Spleen (tissue), 11 donors: Measurements from ENCODE around the gene RXRB. TPM values are rescaled to one million over a fixed set of nuclear protein-coding genes. Genes with fewer than 3 reads are reported as not detected.

Source experiments
- DNase-seq: peaks from one replicate; pipeline ENCODE4 v3.0.0-alpha.2; 2020
- H3K27ac ChIP-seq, 8 donors: fragments of 200-600 bp; sonication (generic) in 7 of 8; 1 replicate in 4 of 8; 2 replicates in 4 of 8; pipeline versions ENCODE4 v1.5.0 to v1.8.0; 2016 to 2021; ENCODE audit warnings: inconsistent platforms in 4 of 8, mild to moderate bottlenecking in 4 of 8, moderate library complexity in 1 of 8
- H3K27me3 ChIP-seq, 7 donors: fragments of 200-600 bp; sonication (generic) in 6 of 7; replicated peaks in 1 of 7; 1 replicate in 4 of 7; 2 replicates in 3 of 7; pipeline versions ENCODE4 v1.5.0 to v1.8.0; 2016 to 2021; ENCODE audit warnings: inconsistent platforms in 3 of 7, mild to moderate bottlenecking in 1 of 7
- H3K36me3 ChIP-seq, 6 donors: fragments of 200-600 bp; sonication (generic) in 5 of 6; 1 replicate in 4 of 6; 2 replicates in 2 of 6; pipeline versions ENCODE4 v1.5.0 to v1.8.0; 2016 to 2021; ENCODE audit warnings: inconsistent platforms in 2 of 6
- H3K4me1 ChIP-seq, 6 donors: fragments of 200-600 bp; sonication (generic) in 5 of 6; 1 replicate in 3 of 6; 2 replicates in 3 of 6; pipeline versions ENCODE4 v1.5.0 to v1.8.0; 2016 to 2021; ENCODE audit warnings: inconsistent platforms in 3 of 6
- H3K4me3 ChIP-seq, 8 donors: fragments of 200-600 bp; sonication (generic) in 7 of 8; 1 replicate in 4 of 8; 2 replicates in 4 of 8; pipeline versions ENCODE4 v1.5.0 to v1.8.0; 2016 to 2021; ENCODE audit warnings: inconsistent platforms in 4 of 8, mild to moderate bottlenecking in 4 of 8, moderate library complexity in 2 of 8
- H3K9me3 ChIP-seq, 8 donors: fragments of 200-600 bp; sonication (generic) in 7 of 8; 1 replicate in 4 of 8; 2 replicates in 4 of 8; pipeline versions ENCODE4 v1.5.0 to v1.8.0; 2016 to 2021; ENCODE audit warnings: inconsistent platforms in 4 of 8
- POLR2A ChIP-seq, 3 donors: fragments of 450-650 bp; IDR thresholded peaks; one replicate each; pipeline ENCODE4 v1.5.1; 2017; ENCODE audit warnings: antibody characterized with exemption in 3 of 3, mild to moderate bottlenecking in 1 of 3
- POLR2AphosphoS5 ChIP-seq, 3 donors: sonication (generic); formaldehyde crosslinking; IDR thresholded peaks; one replicate each; pipeline ENCODE4 v1.5.1; 2017; ENCODE audit warnings: antibody characterized with exemption in 3 of 3
- WGBS, 5 donors: extraction: QIAGEN DNeasy Blood & Tissue Kit in 3 of 5; methylation state at CpG; one replicate each; pipeline versions ENCODE4 v1.1.5 to v1.1.7; 2013 to 2018; 5-methylcytosine and 5-hydroxymethylcytosine counted together
- intact Hi-C: fragments of 100-400 bp; cut with DNase I; formaldehyde crosslinking; loops from one replicate; pipeline ENCODE4 v1.15.0; 2023; ENCODE audit warnings: low total_unique reads
- polyA plus RNA-seq, 3 donors: library from polyadenylated mRNA; stranded (reverse); fragments of 200-250 nt; gene quantifications; one replicate each; pipeline ENCODE4 v1.2.1, GENCODE V29; 2013
- total RNA-seq, 7 donors: library from RNA; depleted of rRNA in 3 of 7; stranded (reverse); fragments of >200 nt in 3 of 7; fragmentation: NEBNext Ultra II Directional in 4 of 7; extraction: Animal tissue kit (Norgen Biotek cat#: 25700) in 4 of 7; gene quantifications; one replicate each; pipeline versions ENCODE4 v1.1.0 to v1.2.1, GENCODE V29; 2016 to 2021
- TF ChIP-seq, protein P1 (sequence below), 11 experiments: fragments of 200-600 bp in 7 of 11; fragments of 450-650 bp in 4 of 11; sonication (generic) in 4 of 11; IDR thresholded peaks in 8 of 11; conservative IDR thresholded peaks in 3 of 11; 1 replicate in 7 of 11; 2 replicates in 4 of 11; pipeline versions ENCODE4 v1.4.0 to v1.8.0; 2016 to 2021; ENCODE audit warnings: antibody characterized with exemption in 11 of 11, inconsistent platforms in 4 of 11, mild to moderate bottlenecking in 1 of 11
- donor health status: healthy with polysubstance abuse.
- donor health status: DM: no; HTN: no; CAD: no; lungs with moderate emphysema.
- donor health status: DM: no; HTN: no; CAD: no.
- donor health status: Bipolar disorder and iron deficiency.
- donor health status: healthy.
- donor health status: DM: no; HTN: no; CAD: no.
- donor health status: DM: yes; HTN: yes; CAD: no.

Gene RXRB
- total and polyA plus RNA-seq, 10 donors = 29.1 to 72.4 (median 53.6) TPM

DNA sequence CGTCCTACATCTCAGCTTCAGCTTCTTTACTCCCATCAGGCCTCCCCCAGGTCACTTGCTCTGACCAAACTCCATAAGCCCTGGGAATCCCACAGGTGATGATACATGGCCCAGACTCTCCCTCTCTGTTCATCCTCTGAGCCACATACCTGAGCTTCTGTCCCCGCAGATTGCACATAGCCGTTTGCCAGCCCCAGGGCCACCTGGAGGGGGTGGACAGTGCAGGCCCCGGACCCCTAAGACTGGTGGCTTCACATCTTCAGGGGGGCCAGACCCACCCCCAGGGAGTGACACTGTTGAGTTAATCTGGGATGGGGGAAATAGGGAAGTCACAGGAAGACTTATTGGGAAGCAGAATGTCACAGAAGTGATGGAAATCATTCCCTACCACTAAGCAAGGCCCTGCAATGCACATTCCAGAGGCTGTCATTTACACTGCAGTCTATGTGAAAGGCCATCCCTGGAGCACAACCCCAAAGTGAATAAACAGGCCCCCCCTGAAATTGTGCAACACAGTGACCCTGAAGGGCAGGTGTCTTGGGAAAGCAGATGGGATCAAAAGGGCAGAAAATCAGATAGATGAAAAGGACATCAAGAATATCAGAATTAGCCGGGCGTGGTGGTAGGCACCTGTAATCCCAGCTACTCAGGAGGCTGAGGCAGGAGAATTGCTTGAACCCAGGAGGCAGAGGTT, 2.2 kb downstream of the RXRB start:
- intact Hi-C loops = no loop called here
- TF ChIP-seq POLR2AphosphoS5 (IDR thresholded peaks at IDR 0.05) = no peak
- TF ChIP-seq, protein P1, sequence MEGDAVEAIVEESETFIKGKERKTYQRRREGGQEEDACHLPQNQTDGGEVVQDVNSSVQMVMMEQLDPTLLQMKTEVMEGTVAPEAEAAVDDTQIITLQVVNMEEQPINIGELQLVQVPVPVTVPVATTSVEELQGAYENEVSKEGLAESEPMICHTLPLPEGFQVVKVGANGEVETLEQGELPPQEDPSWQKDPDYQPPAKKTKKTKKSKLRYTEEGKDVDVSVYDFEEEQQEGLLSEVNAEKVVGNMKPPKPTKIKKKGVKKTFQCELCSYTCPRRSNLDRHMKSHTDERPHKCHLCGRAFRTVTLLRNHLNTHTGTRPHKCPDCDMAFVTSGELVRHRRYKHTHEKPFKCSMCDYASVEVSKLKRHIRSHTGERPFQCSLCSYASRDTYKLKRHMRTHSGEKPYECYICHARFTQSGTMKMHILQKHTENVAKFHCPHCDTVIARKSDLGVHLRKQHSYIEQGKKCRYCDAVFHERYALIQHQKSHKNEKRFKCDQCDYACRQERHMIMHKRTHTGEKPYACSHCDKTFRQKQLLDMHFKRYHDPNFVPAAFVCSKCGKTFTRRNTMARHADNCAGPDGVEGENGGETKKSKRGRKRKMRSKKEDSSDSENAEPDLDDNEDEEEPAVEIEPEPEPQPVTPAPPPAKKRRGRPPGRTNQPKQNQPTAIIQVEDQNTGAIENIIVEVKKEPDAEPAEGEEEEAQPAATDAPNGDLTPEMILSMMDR (IDR thresholded peaks at IDR 0.05 in 8 of 11, conservative IDR thresholded peaks at IDR 0.05 in 3 of 11) = no peak
- Histone ChIP-seq H3K27me3 (peaks cover 0 to 3% (median 0%) of the 10 kb centered on the region in 7 donors), H3K27ac (peak overlapping the region in 1 of 8 donors; percentile 39), H3K36me3 (peaks cover 0 to 68% (median 49%) of the 10 kb centered on the region in 6 donors), H3K4me3 (peak overlapping the region in 1 of 8 donors; percentile 20), H3K9me3 (no peaks in the 10 kb centered on the region), H3K4me1 (peaks cover 22 to 76% (median 55%) of the 10 kb centered on the region in 6 donors)
- 78 to 85% (median 82%) methylated on average over 6 of the region's 6 CpGs for WGBS, 5 donors
- DNase-seq = peak; percentile 72

DNA sequence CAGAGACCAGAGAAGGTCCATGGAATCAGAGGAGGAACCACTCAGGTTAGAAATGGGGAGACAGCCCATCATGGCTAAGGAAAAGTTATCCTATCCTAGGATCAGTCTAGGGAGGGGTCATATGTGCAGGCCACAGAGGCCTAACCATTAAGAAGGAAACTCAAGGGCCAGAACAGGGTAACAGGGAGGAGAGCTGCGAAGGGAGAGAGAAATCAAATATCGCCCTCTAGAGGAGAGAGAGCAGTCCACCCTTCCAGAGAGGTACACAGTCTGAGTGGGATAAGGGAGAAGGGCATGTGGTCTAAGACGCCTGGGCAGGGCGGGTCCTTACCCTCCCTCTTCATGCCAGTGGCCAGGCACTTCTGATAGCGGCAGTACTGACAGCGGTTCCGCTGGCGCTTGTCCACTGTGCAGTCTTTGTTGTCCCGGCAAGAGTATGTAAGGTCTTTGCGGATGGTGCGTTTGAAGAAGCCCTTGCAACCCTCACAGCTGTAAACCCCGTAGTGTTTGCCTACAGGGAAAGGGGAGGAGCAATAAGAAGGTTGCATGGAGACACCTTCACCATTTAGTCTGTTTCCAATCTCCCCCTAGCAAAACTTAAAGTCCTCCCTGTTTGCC, 2.9 kb downstream of the RXRB start:
- peaks cover 0 to 11% (median under 1%) of the 10 kb centered on the region in 7 donors for H3K27me3 ChIP-seq
- intact Hi-C loops = no loop called here
- peak overlapping the region in 1 of 8 donors; percentile 20 for H3K4me3 ChIP-seq
- H3K36me3 ChIP-seq = peaks cover 0 to 60% (median 42%) of the 10 kb centered on the region in 6 donors
- peak overlapping the region in 1 of 8 donors; percentile 10 for H3K27ac ChIP-seq
- DNase-seq = peak; percentile 75
- 47 to 60% (median 57%) methylated on average over 12 of the region's 12 CpGs for WGBS, 5 donors
- TF ChIP-seq, protein P1 (IDR thresholded peaks at IDR 0.05 in 8 of 11, conservative IDR thresholded peaks at IDR 0.05 in 3 of 11) = peak; percentile 13 to 79 (median 69)
- TF ChIP-seq POLR2AphosphoS5 (IDR thresholded peaks at IDR 0.05) (no peak), POLR2A (IDR thresholded peaks at IDR 0.05) (no peak)
- no peaks in the 10 kb centered on the region for H3K9me3 ChIP-seq
- H3K4me1 ChIP-seq = peaks cover 22 to 76% (median 55%) of the 10 kb centered on the region in 6 donors

DNA sequence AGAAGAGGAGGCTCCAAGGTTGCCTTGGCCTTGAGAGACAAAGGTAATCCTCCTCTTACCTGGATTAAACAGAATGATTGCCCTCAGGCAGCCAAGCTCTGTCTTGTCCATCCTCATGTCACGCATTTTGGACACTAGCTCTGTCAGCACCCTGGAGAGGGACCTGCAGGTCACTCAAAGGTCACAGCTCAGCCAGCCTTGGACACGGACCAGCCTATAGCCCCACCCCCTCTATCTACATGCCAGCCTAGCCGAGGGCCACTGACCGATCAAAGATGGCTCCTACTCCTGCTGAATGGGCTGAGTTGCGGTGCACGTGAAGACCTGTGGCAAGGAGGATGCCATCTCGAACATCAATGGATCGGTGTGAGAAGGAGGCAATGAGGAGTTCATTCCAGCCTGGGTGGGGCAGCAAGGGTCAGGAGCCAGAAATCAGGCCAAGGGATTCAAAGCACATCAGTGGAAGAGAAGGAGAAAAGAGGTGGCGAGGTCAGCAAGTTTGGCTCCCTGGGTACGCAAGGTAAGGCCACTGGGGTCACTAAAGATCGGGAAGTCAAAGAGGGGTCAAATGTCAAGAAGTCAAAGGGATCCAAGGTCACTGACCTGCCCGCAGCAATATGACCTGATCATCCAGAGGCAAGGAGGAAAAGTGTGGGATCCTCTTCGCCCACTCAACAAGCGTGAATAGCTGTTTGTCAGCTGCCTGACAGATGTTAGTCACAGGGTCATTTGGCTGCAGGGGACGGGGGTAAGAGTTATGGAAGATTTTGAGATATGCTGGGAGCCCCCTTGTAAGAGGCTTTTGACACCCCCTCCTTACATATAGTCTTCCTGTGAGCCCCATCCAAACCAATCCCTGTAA, 4.9 kb downstream of the RXRB start:
- Histone ChIP-seq H3K4me3 (no peak overlapping the region), H3K4me1 (peaks cover 14 to 69% (median 48%) of the 10 kb centered on the region in 6 donors), H3K27ac (no peak overlapping the region), H3K27me3 (peaks cover 0 to 31% (median 16%) of the 10 kb centered on the region in 7 donors), H3K9me3 (no peaks in the 10 kb centered on the region), H3K36me3 (peaks cover 0 to 50% (median 35%) of the 10 kb centered on the region in 6 donors)
- TF ChIP-seq POLR2AphosphoS5 (IDR thresholded peaks at IDR 0.05) = peak in 2 of 3 donors; percentile 13 to 22
- TF ChIP-seq POLR2A (IDR thresholded peaks at IDR 0.05) = no peak
- intact Hi-C loops = no loop called here
- DNase-seq = no peak
- 87 to 92% (median 89%) methylated on average over 14 to 15 of the region's 15 CpGs for WGBS, 5 donors

DNA sequence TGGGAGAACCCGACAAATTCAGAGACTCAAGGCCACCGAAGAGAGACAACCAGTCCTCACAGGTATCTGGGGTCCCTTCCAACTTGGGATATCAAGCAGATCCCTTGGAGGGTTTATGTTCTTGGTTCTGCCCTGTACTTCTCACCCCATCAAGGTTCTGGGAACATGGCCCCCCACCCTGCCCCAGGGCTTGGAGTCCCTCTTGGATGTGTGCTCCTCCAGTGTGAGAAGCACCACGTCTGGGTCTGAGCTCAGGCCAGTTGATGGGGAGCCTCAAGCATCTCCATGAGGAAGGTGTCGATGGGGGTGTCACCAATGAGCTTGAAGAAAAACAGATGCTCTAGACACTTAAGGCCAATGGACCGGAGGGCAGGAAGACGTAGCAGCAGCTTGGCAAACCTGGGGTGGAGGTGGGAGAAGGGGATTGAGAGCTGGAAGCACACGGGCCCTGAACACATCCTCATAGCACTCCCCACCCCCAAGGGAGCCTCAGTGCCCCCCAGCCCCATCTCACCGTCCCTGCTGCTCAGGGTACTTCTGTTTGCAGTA, 6.0 kb downstream of the RXRB start:
- H3K9me3 ChIP-seq = no peaks in the 10 kb centered on the region
- H3K36me3 ChIP-seq = peaks cover 0 to 50% (median 35%) of the 10 kb centered on the region in 6 donors
- H3K27ac ChIP-seq = no peak overlapping the region
- DNase-seq = peak; percentile 50
- TF ChIP-seq, protein P1 (IDR thresholded peaks at IDR 0.05 in 8 of 11, conservative IDR thresholded peaks at IDR 0.05 in 3 of 11) = no peak
- TF ChIP-seq POLR2A (IDR thresholded peaks at IDR 0.05) = no peak
- no peak for TF ChIP-seq POLR2AphosphoS5 (IDR thresholded peaks at IDR 0.05)
- H3K4me3 ChIP-seq = no peak overlapping the region
- intact Hi-C loops = no loop called here
- H3K27me3 ChIP-seq = peaks cover 0 to 41% (median 17%) of the 10 kb centered on the region in 7 donors
- WGBS, 5 donors = 78 to 84% (median 80%) methylated on average over 8 of the region's 8 CpGs
- H3K4me1 ChIP-seq = peaks cover 13 to 64% (median 45%) of the 10 kb centered on the region in 6 donors
